Effector memory CD4-positive, alpha-beta T cell (primary cell): ENCODE data around the gene C3orf38.
"Not testable (repeated sequence)": the region's sequence is repeated elsewhere in the genome, so short reads cannot be mapped to it uniquely, and the experiment has no call there.

Source experiments
- DNase-seq, 3 donors: peaks; one replicate each; pipeline ENCODE4 v3.0.0-alpha.2; 2020
- H3K27ac ChIP-seq: 2 replicates; pipeline ENCODE4 v1.7.0; 2013; ENCODE audit warnings: mild to moderate bottlenecking, low read length, moderate library complexity; ENCODE audit not compliant: insufficient read depth, poor library complexity, severe bottlenecking
- H3K27me3 ChIP-seq: replicated peaks from 2 replicates; pipeline ENCODE4 v1.7.0; 2013; ENCODE audit warnings: mild to moderate bottlenecking, low read length; ENCODE audit not compliant: insufficient read depth, control insufficient read depth, poor library complexity, severe bottlenecking
- H3K36me3 ChIP-seq: 2 replicates; pipeline ENCODE4 v1.7.0; 2013; ENCODE audit warnings: mild to moderate bottlenecking, low read length, moderate library complexity; ENCODE audit not compliant: control insufficient read depth, insufficient read depth
- H3K4me1 ChIP-seq: 2 replicates; pipeline ENCODE4 v1.7.0; 2013; ENCODE audit warnings: low read length, mild to moderate bottlenecking; ENCODE audit not compliant: control insufficient read depth, insufficient read depth, poor library complexity, severe bottlenecking
- H3K4me3 ChIP-seq: 2 replicates; pipeline ENCODE4 v1.7.0; 2013; ENCODE audit warnings: low read length, low read depth, mild to moderate bottlenecking; ENCODE audit not compliant: insufficient read depth, poor library complexity, severe bottlenecking
- H3K9me3 ChIP-seq: 2 replicates; pipeline ENCODE4 v1.7.0; 2013; ENCODE audit warnings: mild to moderate bottlenecking, low read length, moderate library complexity; ENCODE audit not compliant: control insufficient read depth

The C3orf38 gene

GRCh38 chr3:88150806-88151205 lies 1.0 kb downstream of the C3orf38 start:
- no peak for DNase-seq
- H3K27me3 ChIP-seq = no peaks in the 10 kb centered on the region
- no peak overlapping the region for H3K27ac ChIP-seq
- no peaks in the 10 kb centered on the region for H3K9me3 ChIP-seq
- H3K36me3 ChIP-seq = peaks cover 10% of the 10 kb centered on the region
- peak overlapping the region; percentile 98 for H3K4me3 ChIP-seq
- peaks cover 4% of the 10 kb centered on the region for H3K4me1 ChIP-seq

- Histone ChIP-seq H3K27me3 (no peaks in the 10 kb centered on the region), H3K9me3 (no peaks in the 10 kb centered on the region), H3K4me1 (peaks cover 4% of the 10 kb centered on the region), H3K4me3 (no peak overlapping the region), H3K36me3 (peaks cover 16% of the 10 kb centered on the region), H3K27ac (no peak overlapping the region)
- no peak for DNase-seq
Measured at GRCh38 chr3:88151358-88151757, 1.6 kb downstream of the C3orf38 start.

- Histone ChIP-seq H3K27me3 (no peaks in the 10 kb centered on the region), H3K36me3 (peaks cover 28% of the 10 kb centered on the region), H3K9me3 (no peaks in the 10 kb centered on the region), H3K27ac (no peak overlapping the region), H3K4me1 (peaks cover 4% of the 10 kb centered on the region), H3K4me3 (no peak overlapping the region)
- DNase-seq = no peak
Measured at GRCh38 chr3:88152841-88153240, 3.1 kb downstream of the C3orf38 start.

GRCh38 chr3:88166419-88166971 lies 16.7 kb downstream of the C3orf38 start:
- Histone ChIP-seq H3K36me3 (no peaks in the 10 kb centered on the region), H3K4me3 (no peak overlapping the region), H3K27me3 (no peaks in the 10 kb centered on the region), H3K9me3 (no peaks in the 10 kb centered on the region), H3K4me1 (no peaks in the 10 kb centered on the region), H3K27ac (no peak overlapping the region)
- no peak for DNase-seq

GRCh38 chr3:88167173-88167572 lies 17.4 kb downstream of the C3orf38 start:
- Histone ChIP-seq H3K27me3 (no peaks in the 10 kb centered on the region), H3K9me3 (no peaks in the 10 kb centered on the region), H3K4me1 (no peaks in the 10 kb centered on the region)

GRCh38 chr3:88167704-88168103 lies 17.9 kb downstream of the C3orf38 start:
- no peaks in the 10 kb centered on the region for H3K4me1 ChIP-seq
- no peaks in the 10 kb centered on the region for H3K27me3 ChIP-seq
- H3K27ac ChIP-seq = no peak overlapping the region
- no peak overlapping the region for H3K4me3 ChIP-seq
- no peaks in the 10 kb centered on the region for H3K36me3 ChIP-seq
- no peak for DNase-seq
- no peaks in the 10 kb centered on the region for H3K9me3 ChIP-seq

More at GRCh38 chr3:88167173-88167572, 17.4 kb downstream of the C3orf38 start:
- no peak for DNase-seq
- Histone ChIP-seq H3K36me3 (no peaks in the 10 kb centered on the region), H3K27ac (no peak overlapping the region), H3K4me3 (no peak overlapping the region)

GRCh38 chr3:88168171-88168570 lies 18.4 kb downstream of the C3orf38 start:
- no peaks in the 10 kb centered on the region for H3K27me3 ChIP-seq
- no peaks in the 10 kb centered on the region for H3K4me1 ChIP-seq
- no peaks in the 10 kb centered on the region for H3K36me3 ChIP-seq
- H3K9me3 ChIP-seq = no peaks in the 10 kb centered on the region
- H3K4me3 ChIP-seq = no peak overlapping the region
- H3K27ac ChIP-seq = no peak overlapping the region
- no peak for DNase-seq

- H3K9me3 ChIP-seq = no peaks in the 10 kb centered on the region
- no peaks in the 10 kb centered on the region for H3K4me1 ChIP-seq
- DNase-seq = no peak
- H3K27ac ChIP-seq = no peak overlapping the region
- no peaks in the 10 kb centered on the region for H3K27me3 ChIP-seq
- no peaks in the 10 kb centered on the region for H3K36me3 ChIP-seq
- H3K4me3 ChIP-seq = no peak overlapping the region
Measured at GRCh38 chr3:88180398-88180999, 30.7 kb downstream of the C3orf38 start.

- H3K4me1 ChIP-seq, H3K27me3 ChIP-seq, H3K9me3 ChIP-seq, H3K36me3 ChIP-seq, H3K4me3 ChIP-seq, DNase-seq, H3K27ac ChIP-seq: not testable (repeated sequence)
Measured at GRCh38 chr3:88182165-88182918, 32.6 kb downstream of the C3orf38 start.

GRCh38 chr3:88188436-88188835 lies 38.7 kb downstream of the C3orf38 start:
- Histone ChIP-seq H3K27me3 (no peaks in the 10 kb centered on the region), H3K27ac (no peak overlapping the region), H3K4me1 (no peaks in the 10 kb centered on the region), H3K9me3 (no peaks in the 10 kb centered on the region), H3K36me3 (no peaks in the 10 kb centered on the region), H3K4me3 (no peak overlapping the region)
- DNase-seq = no peak
